H1 (cell line): ENCODE measurements around the gene PRKCI. TPM values are rescaled to one million over a fixed set of nuclear protein-coding genes. Genes with fewer than 3 reads are reported as not detected.

Experiments used
- CTCF ChIA-PET: fragments of 300-600 bp; sonication (Branson Sonifier 250); formaldehyde crosslinking; loops from one replicate; lab custom pipeline; 2021; ENCODE audit not compliant: partially characterized antibody; lab: Charles Lee
- POLR2A ChIA-PET: fragments of 300-600 bp; sonication (Branson Sonifier 250); formaldehyde crosslinking; loops from one replicate; lab custom pipeline; 2021; ENCODE audit warnings: inconsistent platforms; ENCODE audit not compliant: partially characterized antibody; lab: Charles Lee
- DNase-seq, 2 experiments: peaks; one replicate each; pipeline versions ENCODE4 v3.0.0 to v3.0.0-alpha.2; 2010 to 2022; ENCODE audit warnings: low spot score in 2 of 2, low read depth in 1 of 2, mixed read lengths in 1 of 2
- FAIRE-seq: peaks from 2 replicates; lab custom pipeline; 2011; peaks lifted over from hg19 to GRCh38; lab: Jason Lieb, UNC
- H2AFZ ChIP-seq: 2 replicates; pipeline ENCODE4 v1.8.1; 2012; ENCODE audit warnings: low read length, inconsistent platforms
- H2AK5ac ChIP-seq: 2 replicates; pipeline ENCODE4 v1.6.1; 2013; ENCODE audit warnings: low read depth, low read length
- H2BK120ac ChIP-seq: replicated peaks from 2 replicates; pipeline ENCODE3; 2013; ENCODE audit warnings: low read depth, low read length, inconsistent platforms
- H2BK12ac ChIP-seq: 2 replicates; pipeline ENCODE4 v1.6.1; 2013; ENCODE audit warnings: low read depth, low read length
- H2BK15ac ChIP-seq: 2 replicates; pipeline ENCODE4 v1.6.1; 2013; ENCODE audit warnings: low read length
- H2BK20ac ChIP-seq: 2 replicates; pipeline ENCODE4 v1.6.1; 2013; ENCODE audit warnings: low read length
- H2BK5ac ChIP-seq: 2 replicates; pipeline ENCODE4 v1.6.1; 2013; ENCODE audit warnings: low read depth, low read length
- H3K14ac ChIP-seq: 2 replicates; pipeline ENCODE4 v1.6.1; 2013; ENCODE audit warnings: inconsistent platforms; ENCODE audit not compliant: insufficient read length
- H3K18ac ChIP-seq: 2 replicates; pipeline ENCODE4 v1.6.1; 2013; ENCODE audit warnings: low read length; ENCODE audit errors: extremely low read depth
- H3K23ac ChIP-seq: 2 replicates; pipeline ENCODE4 v1.6.1; 2013; ENCODE audit warnings: inconsistent platforms; ENCODE audit not compliant: insufficient read length
- H3K23me2 ChIP-seq: 2 replicates; pipeline ENCODE4 v1.6.1; 2013; ENCODE audit warnings: low read depth, low read length
- H3K27ac ChIP-seq: 2 replicates; pipeline ENCODE4 v1.6.1; 2011; ENCODE audit warnings: low read depth, low read length, inconsistent platforms
- H3K27me3 ChIP-seq, 4 experiments: replicated peaks in 1 of 4; 1 replicate in 1 of 4; 2 replicates in 3 of 4; pipeline versions ENCODE4 v1.6.1 to v1.8.1; 2011 to 2013; ENCODE audit warnings: low read length in 3 of 4, mild to moderate bottlenecking in 3 of 4, inconsistent platforms in 2 of 4, mixed read lengths in 2 of 4, moderate library complexity in 1 of 4; ENCODE audit not compliant: control insufficient read depth in 3 of 4, insufficient read depth in 3 of 4; ENCODE audit errors: extremely low read depth in 1 of 4
- H3K36me3 ChIP-seq, 4 experiments: 2 replicates each; pipeline versions ENCODE4 v1.6.1 to v1.8.1; 2011 to 2013; ENCODE audit warnings: mild to moderate bottlenecking in 4 of 4, low read length in 3 of 4, moderate library complexity in 2 of 4, control low read depth in 1 of 4, inconsistent platforms in 1 of 4; ENCODE audit not compliant: insufficient read depth in 4 of 4, control insufficient read depth in 2 of 4
- H3K4ac ChIP-seq: replicated peaks from 2 replicates; pipeline ENCODE3; 2013; ENCODE audit warnings: low read length, low read depth, mixed read lengths, inconsistent platforms; ENCODE audit not compliant: insufficient read length
- H3K4me1 ChIP-seq, 4 experiments: replicated peaks in 1 of 4; 1 replicate in 1 of 4; 2 replicates in 3 of 4; pipeline versions ENCODE4 v1.6.1 to v1.8.1; 2011 to 2013; ENCODE audit warnings: low read length in 3 of 4, inconsistent platforms in 2 of 4, mixed read lengths in 1 of 4; ENCODE audit not compliant: insufficient read depth in 4 of 4, control insufficient read depth in 3 of 4
- H3K4me2 ChIP-seq, 2 experiments: 2 replicates each; pipeline versions ENCODE4 v1.6.1 to v1.8.1; 2011 to 2013; ENCODE audit warnings: low read depth in 2 of 2, low read length in 2 of 2, control low read depth in 1 of 2, inconsistent platforms in 1 of 2, mild to moderate bottlenecking in 1 of 2; ENCODE audit not compliant: insufficient read depth in 1 of 2
- H3K4me3 ChIP-seq, 4 experiments: fragments of 200-600, 300-600 bp in 1 of 4; sonication (generic), shearing (Covaris generic), sonication (Bioruptor Twin) in 1 of 4; 2 replicates each; pipeline versions ENCODE4 v1.5.1 to v1.8.1; 2011 to 2016; ENCODE audit warnings: low read length in 4 of 4, low read depth in 3 of 4, control low read depth in 2 of 4, inconsistent platforms in 2 of 4, mild to moderate bottlenecking in 2 of 4, mixed read lengths in 1 of 4, moderate library complexity in 1 of 4; ENCODE audit not compliant: insufficient read depth in 2 of 4; ENCODE audit errors: extremely low read depth in 1 of 4
- H3K56ac ChIP-seq: replicated peaks from 2 replicates; pipeline ENCODE3; 2013; ENCODE audit warnings: low read depth, mild to moderate bottlenecking, mixed read lengths, low read length, inconsistent platforms; ENCODE audit not compliant: insufficient read length
- H3K79me1 ChIP-seq: 2 replicates; pipeline ENCODE4 v1.6.1; 2013; ENCODE audit warnings: low read depth, low read length, control low read depth
- H3K79me2 ChIP-seq, 2 experiments: 2 replicates each; pipeline versions ENCODE4 v1.6.1 to v1.8.1; 2012 to 2013; ENCODE audit warnings: low read length in 2 of 2, mild to moderate bottlenecking in 2 of 2, inconsistent platforms in 1 of 2; ENCODE audit not compliant: insufficient read depth in 2 of 2, control insufficient read depth in 1 of 2
- H3K9ac ChIP-seq, 4 experiments: replicated peaks in 1 of 4; 1 replicate in 1 of 4; 2 replicates in 3 of 4; pipeline versions ENCODE4 v1.6.1 to v1.8.1; 2011 to 2013; ENCODE audit warnings: low read depth in 3 of 4, low read length in 3 of 4, control low read depth in 2 of 4, mild to moderate bottlenecking in 2 of 4, moderate library complexity in 2 of 4, inconsistent platforms in 1 of 4; ENCODE audit errors: extremely low read depth in 1 of 4
- H3K9me3 ChIP-seq, 2 experiments: 2 replicates each; pipeline versions ENCODE4 v1.6.1 to v1.8.1; 2012 to 2013; ENCODE audit warnings: mild to moderate bottlenecking in 2 of 2, moderate library complexity in 2 of 2, control low read depth in 1 of 2, inconsistent platforms in 1 of 2, low read depth in 1 of 2, low read length in 1 of 2, mixed read lengths in 1 of 2; ENCODE audit not compliant: insufficient read depth in 2 of 2
- H4K20me1 ChIP-seq, 2 experiments: replicated peaks in 1 of 2; 2 replicates each; pipeline versions ENCODE3 to v1.8.1; 2011 to 2013; ENCODE audit warnings: inconsistent platforms in 2 of 2, low read length in 2 of 2, mild to moderate bottlenecking in 1 of 2; ENCODE audit not compliant: insufficient read depth in 2 of 2, control insufficient read depth in 1 of 2
- H4K5ac ChIP-seq: 2 replicates; pipeline ENCODE4 v1.6.1; 2013; ENCODE audit warnings: low read length, low read depth, mixed read lengths, inconsistent platforms; ENCODE audit not compliant: insufficient read length
- H4K8ac ChIP-seq: 2 replicates; pipeline ENCODE4 v1.8.0; 2013; ENCODE audit warnings: mild to moderate bottlenecking, moderate library complexity, low read length, inconsistent platforms; ENCODE audit not compliant: insufficient read depth; ENCODE audit errors: extremely low read depth
- H4K91ac ChIP-seq: replicated peaks from 2 replicates; pipeline ENCODE3; 2013; ENCODE audit warnings: low read length, mixed read lengths, inconsistent platforms; ENCODE audit not compliant: insufficient read length
- ASH2L ChIP-seq: fragments of 200-600, 300-600 bp; sonication (generic); IDR thresholded peaks from one replicate; pipeline ENCODE4 v1.7.1; 2017; ENCODE audit warnings: low read length
- ATF2 ChIP-seq: IDR thresholded peaks from 2 replicates; pipeline ENCODE4 v1.6.1; 2012; ENCODE audit warnings: low read length, inconsistent platforms
- CBX8 ChIP-seq: fragments of 300-800, 300-1000 bp; sonication (generic); IDR thresholded peaks from 2 replicates; pipeline ENCODE4 v1.7.1; 2016; ENCODE audit warnings: low read depth, low read length, borderline replicate concordance
- CHD2 ChIP-seq: IDR thresholded peaks from 2 replicates; pipeline ENCODE4 v1.6.1; 2012; ENCODE audit warnings: low read length, improper control_type of control experiment
- EGR1 ChIP-seq: IDR thresholded peaks from 2 replicates; pipeline ENCODE4 v1.6.1; 2011; ENCODE audit warnings: low read depth, low read length, borderline replicate concordance
- EP300 ChIP-seq, 2 experiments: IDR thresholded peaks; 1 replicate in 1 of 2; 2 replicates in 1 of 2; pipeline ENCODE4 v1.6.1; 2011 to 2012; ENCODE audit warnings: low read depth in 2 of 2, low read length in 2 of 2, mild to moderate bottlenecking in 2 of 2, borderline replicate concordance in 1 of 2, inconsistent platforms in 1 of 2, moderate library complexity in 1 of 2
- GTF2F1 ChIP-seq: IDR thresholded peaks from 2 replicates; pipeline ENCODE4 v1.6.1; 2012; ENCODE audit warnings: low read depth, low read length, improper control_type of control experiment, borderline replicate concordance
- PHF8 ChIP-seq: fragments of 200-600 bp; sonication (generic); conservative IDR thresholded peaks from 2 replicates; pipeline ENCODE4 v1.7.1; 2012; ENCODE audit warnings: low read depth, mild to moderate bottlenecking, inconsistent platforms, low read length, moderate library complexity
- SIX5 ChIP-seq: IDR thresholded peaks from 2 replicates; pipeline ENCODE4 v1.6.1; 2011; ENCODE audit warnings: mild to moderate bottlenecking, low read depth, low read length
- SRF ChIP-seq: IDR thresholded peaks from 2 replicates; pipeline ENCODE4 v1.6.1; 2011; ENCODE audit warnings: mild to moderate bottlenecking, low read depth, low read length, moderate library complexity
- SUZ12 ChIP-seq: fragments of 200-600 bp; sonication (generic); IDR thresholded peaks from 2 replicates; pipeline ENCODE4 v1.6.1; 2012; ENCODE audit warnings: mild to moderate bottlenecking, inconsistent platforms, low read length, moderate library complexity, mixed read lengths
- TAF7 ChIP-seq: optimal IDR thresholded peaks from 2 replicates; pipeline ENCODE3; 2011; ENCODE audit warnings: low read depth, mild to moderate bottlenecking, inconsistent platforms, low read length, moderate library complexity, borderline replicate concordance
- WGBS, 2 experiments: shearing (Covaris generic) in 1 of 2; methylation state at CpG; one replicate each; pipeline versions ENCODE4 v1.1.6 to v1.1.7; 2013 to 2015; ENCODE audit warnings: low lambda C conversion rate in 2 of 2, mixed read lengths in 2 of 2, inconsistent platforms in 1 of 2, low coverage in 1 of 2, missing lambda C conversion rate in 1 of 2; ENCODE audit not compliant: insufficient replicate concordance in 2 of 2, insufficient coverage in 1 of 2, insufficient read length in 1 of 2; ENCODE audit errors: extremely low coverage in 1 of 2, missing lambda C conversion rate in 1 of 2; 5-methylcytosine and 5-hydroxymethylcytosine counted together
- polyA plus RNA-seq, 7 experiments: library from polyadenylated mRNA; depleted of rRNA in 3 of 7; stranded (reverse) in 5 of 7; unstranded in 2 of 7; fragments of >200 nt in 5 of 7; fragments of 200-250 nt in 2 of 7; gene quantifications; 1 replicate in 5 of 7; 2 replicates in 1 of 7; 4 replicates in 1 of 7; pipeline versions ENCODE4 v1.2.1 to v1.2.3, GENCODE V29; 2011 to 2013; ENCODE audit warnings: missing spikeins in 2 of 7, mixed read lengths in 2 of 7
- total RNA-seq: library from RNA; stranded (reverse); fragmentation: NEBNext Ultra II Directional; extraction: Animal tissue kit (Norgen Biotek cat#: 25700); gene quantifications from 2 replicates; pipeline ENCODE4 v1.2.1, GENCODE V29; 2021

Gene PRKCI
- total and polyA plus RNA-seq, 2 of the 8 experiments (the other 6 are each of a cell fraction or from before 2014, with no cell fraction given): 24.3 to 100.0 TPM

GRCh38 chr3:170204023-170204472, 18.2 kb upstream of the PRKCI start:
- Histone ChIP-seq H3K4me1 (no peaks in the 10 kb centered on the region), H3K27me3 (no peaks in the 10 kb centered on the region), H3K27ac (no peak overlapping the region), H3K23me2 (0 out of 2 replicates have a peak, but pooled peaks cover 1% of the 10 kb centered on the region), H3K4me2 (no peak overlapping the region), H2AFZ (no peak overlapping the region), H3K9me3 (no peaks in the 10 kb centered on the region), H4K5ac (no peak overlapping the region), H3K23ac (no peak overlapping the region), H4K20me1 (no peaks in the 10 kb centered on the region), H2BK120ac (no peak overlapping the region), H3K9ac (no peak overlapping the region), H3K79me2 (no peaks in the 10 kb centered on the region), H2BK15ac (no peak overlapping the region), H2AK5ac (no peak overlapping the region), H2BK12ac (no peak overlapping the region), H2BK5ac (no peak overlapping the region), H3K4ac (no peak overlapping the region), H3K79me1 (no peaks in the 10 kb centered on the region), H3K56ac (no peak overlapping the region), H2BK20ac (no peak overlapping the region), H4K91ac (no peak overlapping the region), H3K18ac (no peak overlapping the region), H3K36me3 (no peaks in the 10 kb centered on the region), H3K4me3 (no peak overlapping the region), H3K14ac (no peak overlapping the region), H4K8ac (no peak overlapping the region)
- CTCF ChIA-PET: interaction anchor here (0.6 to 1.2 kb wide), 4 partner anchors 12 to 70 kb away, joined by 3 read pairs; no protein-coding TSS in a partner anchor
- DNase-seq (no peak), FAIRE-seq (no peak)
- POLR2A ChIA-PET: interaction anchor here (0.6 kb wide), 1 partner anchor 157 kb away, joined by 3 read pairs; no protein-coding TSS in a partner anchor
- 84% methylated on average over 3 of the region's 3 CpGs; no CpG with 5 or more reads in 1 of the 2 experiments for WGBS, 2 experiments
- TF ChIP-seq EGR1 (no peak), SIX5 (no peak), CHD2 (no peak), GTF2F1 (no peak), SUZ12 (no peak), TAF7 (no peak), CBX8 (no peak), EP300 (IDR thresholded peaks at IDR 0.05; ENCODE audit: borderline replicate concordance in 1 of 2, low read depth in 2 of 2, low read length in 2 of 2) (no peak), PHF8 (no peak), ATF2 (no peak), SRF (no peak), ASH2L (no peak)
